HEK293T (cell line): ENCODE data around the gene GIPR.

ENCODE experiments used
- BHLHE40 ChIP-seq: fragments of 450-650 bp; IDR thresholded peaks from 2 replicates; pipeline ENCODE4 v1.6.1; 2016; ENCODE audit warnings: mild to moderate bottlenecking, moderate library complexity, borderline replicate concordance
- CTBP1 ChIP-seq: fragments of 450-650 bp; IDR thresholded peaks from 2 replicates; pipeline ENCODE4 v1.6.1; 2016; ENCODE audit warnings: borderline replicate concordance
- ELF4 ChIP-seq: fragments of 450-650 bp; IDR thresholded peaks from 2 replicates; pipeline ENCODE4 v1.6.1; 2017; ENCODE audit warnings: antibody characterized with exemption
- FOXA1 ChIP-seq: fragments of 450-650 bp; IDR thresholded peaks from 2 replicates; pipeline ENCODE4 v1.6.1; 2016; ENCODE audit warnings: mild to moderate bottlenecking
- FOXM1 ChIP-seq: fragments of 450-650 bp; IDR thresholded peaks from 2 replicates; pipeline ENCODE4 v1.6.1; 2017; ENCODE audit warnings: mild to moderate bottlenecking, borderline replicate concordance
- HDGF ChIP-seq: fragments of 450-650 bp; IDR thresholded peaks from 2 replicates; pipeline ENCODE4 v1.6.1; 2017; ENCODE audit warnings: antibody characterized with exemption, borderline replicate concordance
- NFRKB ChIP-seq: fragments of 450-650 bp; IDR thresholded peaks from 2 replicates; pipeline ENCODE4 v1.6.1; 2016; ENCODE audit warnings: mild to moderate bottlenecking, moderate library complexity
- PKNOX1 ChIP-seq: fragments of 450-650 bp; IDR thresholded peaks from 2 replicates; pipeline ENCODE4 v1.6.1; 2016
- SP1 ChIP-seq: fragments of 450-650 bp; IDR thresholded peaks from 2 replicates; pipeline ENCODE4 v1.6.1; 2017

GRCh38 chr19:45623984-45624383, 44.0 kb upstream of the GIPR start:
- TF ChIP-seq SP1 (no peak), ELF4 (no peak), HDGF (no peak), PKNOX1 (no peak), BHLHE40 (no peak), CTBP1 (no peak), FOXM1 (no peak), FOXA1 (no peak), NFRKB (no peak)
